Stimulated activated memory B cell treated with anti-CD40 and anti-IgM and Interleukin-4, amounts not matched to agents 10 μg/mL and 1 μg/mL and 100 μg/mL, for 72 hours (primary cell): Measurements from ENCODE around the gene IL25.
"Not testable (repeated sequence)": the region's sequence is repeated elsewhere in the genome, so short reads cannot be mapped to it uniquely, and the experiment has no call there.

Experiments
- ATAC-seq: fragments of 150-1000 bp; cut with Tn5 transposase; 2 replicates; pipeline ENCODE4 v1.10.0; 2021
- H3K27ac Mint-ChIP-seq: one replicate; pipeline ENCODE4 v1.8.0; 2022; ENCODE audit warnings: mild to moderate bottlenecking, mixed read lengths
- H3K27me3 Mint-ChIP-seq: one replicate; pipeline ENCODE4 v1.8.0; 2022; ENCODE audit warnings: mixed read lengths
- H3K36me3 Mint-ChIP-seq: one replicate; pipeline ENCODE4 v1.8.0; 2022; ENCODE audit warnings: mixed read lengths
- H3K4me1 Mint-ChIP-seq: one replicate; pipeline ENCODE4 v1.8.0; 2022; ENCODE audit warnings: mixed read lengths
- H3K4me3 Mint-ChIP-seq: one replicate; pipeline ENCODE4 v1.8.0; 2022; ENCODE audit warnings: mild to moderate bottlenecking, moderate library complexity, mixed read lengths
- H3K9me3 Mint-ChIP-seq: one replicate; pipeline ENCODE4 v1.8.0; 2022; ENCODE audit warnings: mixed read lengths

Gene IL25

GRCh38 chr14:23415821-23416778, 43.5 kb downstream of the IL25 start:
- H3K4me3 Mint-ChIP-seq = no peak overlapping the region
- no peak overlapping the region for H3K27ac Mint-ChIP-seq
- peaks cover 90% of the 10 kb centered on the region for H3K27me3 Mint-ChIP-seq
- no peaks in the 10 kb centered on the region for H3K36me3 Mint-ChIP-seq
- H3K9me3 Mint-ChIP-seq = no peaks in the 10 kb centered on the region
- no peaks in the 10 kb centered on the region for H3K4me1 Mint-ChIP-seq
- ATAC-seq = no peak

GRCh38 chr14:23416801-23417200, 44.2 kb downstream of the IL25 start:
- no peak for ATAC-seq
- peaks cover 83% of the 10 kb centered on the region for H3K27me3 Mint-ChIP-seq
- no peaks in the 10 kb centered on the region for H3K9me3 Mint-ChIP-seq
- no peaks in the 10 kb centered on the region for H3K36me3 Mint-ChIP-seq
- H3K4me3 Mint-ChIP-seq = no peak overlapping the region
- H3K4me1 Mint-ChIP-seq = no peaks in the 10 kb centered on the region
- no peak overlapping the region for H3K27ac Mint-ChIP-seq

GRCh38 chr14:23417269-23417668, 44.7 kb downstream of the IL25 start:
- not testable (repeated sequence) for H3K4me3 Mint-ChIP-seq, H3K36me3 Mint-ChIP-seq, H3K4me1 Mint-ChIP-seq, H3K9me3 Mint-ChIP-seq, H3K27ac Mint-ChIP-seq, ATAC-seq
- H3K27me3 Mint-ChIP-seq = peaks cover 78% of the 10 kb centered on the region

- no peak for ATAC-seq
- Mint-ChIP-seq H3K9me3 (no peaks in the 10 kb centered on the region), H3K4me3 (no peak overlapping the region), H3K36me3 (no peaks in the 10 kb centered on the region), H3K27ac (no peak overlapping the region), H3K4me1 (no peaks in the 10 kb centered on the region), H3K27me3 (peaks cover 71% of the 10 kb centered on the region)
These were observed 45.4 kb downstream of the IL25 start for GRCh38 chr14:23418021-23418420.

- H3K27ac Mint-ChIP-seq, H3K36me3 Mint-ChIP-seq, H3K4me3 Mint-ChIP-seq, H3K4me1 Mint-ChIP-seq, ATAC-seq, H3K9me3 Mint-ChIP-seq: not testable (repeated sequence)
- peaks cover 57% of the 10 kb centered on the region for H3K27me3 Mint-ChIP-seq
These were observed 47.0 kb downstream of the IL25 start for GRCh38 chr14:23419646-23420045.

GRCh38 chr14:23421594-23421993, 49.0 kb downstream of the IL25 start:
- peaks cover 39% of the 10 kb centered on the region for H3K27me3 Mint-ChIP-seq

DNA sequence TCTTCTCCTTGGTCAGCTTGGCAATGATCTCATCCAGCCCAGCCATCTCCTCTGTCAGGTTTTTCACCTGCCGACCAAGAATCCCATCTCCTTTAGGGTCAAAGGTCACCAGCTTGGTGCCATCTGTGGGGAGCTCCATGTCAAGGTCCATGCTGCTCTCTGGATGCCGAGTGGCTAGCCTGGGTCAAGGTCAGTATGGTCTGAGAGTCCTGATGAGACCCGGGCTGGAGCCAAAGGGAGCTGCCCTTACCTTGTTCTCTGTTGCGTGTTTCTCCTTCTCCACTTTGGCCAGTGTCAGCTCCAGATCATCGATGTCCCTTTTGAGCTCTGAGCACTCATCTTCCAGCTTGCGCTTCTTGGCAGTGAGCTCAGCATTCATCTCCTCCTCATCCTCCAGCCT, 51.0 kb downstream of the IL25 start:
- no peaks in the 10 kb centered on the region for H3K36me3 Mint-ChIP-seq
- no peak overlapping the region for H3K4me3 Mint-ChIP-seq
- H3K27me3 Mint-ChIP-seq = peaks cover 20% of the 10 kb centered on the region
- H3K27ac Mint-ChIP-seq = no peak overlapping the region
- H3K9me3 Mint-ChIP-seq = no peaks in the 10 kb centered on the region
- H3K4me1 Mint-ChIP-seq = no peaks in the 10 kb centered on the region
- ATAC-seq = no peak

More at GRCh38 chr14:23421594-23421993, 49.0 kb downstream of the IL25 start:
- no peak overlapping the region for H3K27ac Mint-ChIP-seq
- no peak for ATAC-seq
- H3K36me3 Mint-ChIP-seq = no peaks in the 10 kb centered on the region
- no peaks in the 10 kb centered on the region for H3K9me3 Mint-ChIP-seq
- no peak overlapping the region for H3K4me3 Mint-ChIP-seq
- H3K4me1 Mint-ChIP-seq = no peaks in the 10 kb centered on the region

DNA sequence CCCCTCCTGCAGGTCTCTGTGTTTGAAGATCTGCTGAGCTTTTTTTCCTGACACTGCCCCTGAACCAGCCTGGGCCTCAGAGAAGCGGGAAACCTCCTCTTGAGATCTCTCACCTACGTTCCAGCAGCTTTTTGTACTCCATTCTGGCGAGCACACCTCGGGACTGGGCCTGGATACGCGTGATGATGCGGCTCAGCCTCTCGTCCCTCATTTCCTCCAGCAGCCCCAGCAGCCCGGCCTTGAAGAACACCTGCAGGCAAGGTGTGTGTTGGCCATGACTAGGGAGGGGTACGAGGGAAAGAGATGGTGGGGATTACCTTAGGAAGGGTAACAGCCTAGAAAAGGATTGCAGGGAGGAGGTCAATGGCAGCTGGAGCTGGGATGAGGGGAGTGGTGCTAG, 52.6 kb downstream of the IL25 start:
- Mint-ChIP-seq H3K36me3 (no peaks in the 10 kb centered on the region), H3K4me1 (no peaks in the 10 kb centered on the region), H3K4me3 (no peak overlapping the region), H3K27me3 (peaks cover 10% of the 10 kb centered on the region), H3K9me3 (no peaks in the 10 kb centered on the region), H3K27ac (no peak overlapping the region)
- no peak for ATAC-seq

DNA sequence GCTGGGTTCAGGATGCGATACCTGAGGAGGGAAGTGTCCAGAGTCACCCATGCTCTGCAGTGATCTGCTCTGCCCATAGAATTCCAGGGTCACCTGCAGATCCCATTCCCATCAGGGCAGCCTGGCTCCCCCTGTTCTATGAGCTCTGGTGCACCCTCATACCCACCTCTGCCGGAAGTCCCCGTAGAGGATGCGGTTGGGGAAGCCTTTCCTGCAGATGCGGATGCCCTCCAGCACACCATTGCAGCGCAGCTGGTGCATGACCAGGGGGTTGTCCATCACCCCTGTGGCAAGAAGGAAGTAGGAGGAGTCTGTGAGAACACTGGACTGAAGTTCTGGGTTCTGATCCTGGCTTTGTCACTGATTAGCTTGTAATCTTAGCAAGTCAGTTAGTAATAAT, 53.2 kb downstream of the IL25 start:
- not testable (repeated sequence) for H3K27ac Mint-ChIP-seq, H3K9me3 Mint-ChIP-seq, H3K4me1 Mint-ChIP-seq, ATAC-seq, H3K4me3 Mint-ChIP-seq, H3K36me3 Mint-ChIP-seq
- peaks cover 12% of the 10 kb centered on the region for H3K27me3 Mint-ChIP-seq
